SKM-1 (cell line): ENCODE results near the gene UCK2.
A peak's percentile ranks its signal among the peaks of the same experiment; 100 is the strongest.

Experiments
- DNase-seq: peaks from one replicate; lab custom pipeline; 2025; ENCODE audit not compliant: unreplicated experiment; lab: John Stamatoyannopoulos, UW

Gene UCK2

GRCh38 chr1:165899461-165899941 lies 72.1 kb downstream of the UCK2 start:
- DNase-seq: no peak

- DNase-seq: no peak
Observed at GRCh38 chr1:165900576-165901380, 73.4 kb downstream of the UCK2 start.

GRCh38 chr1:165902565-165902964 lies 75.2 kb downstream of the UCK2 start:
- DNase-seq: no peak

GRCh38 chr1:165903672-165904071 lies 76.3 kb downstream of the UCK2 start:
- no peak for DNase-seq

GRCh38 chr1:165904948-165905347 lies 77.5 kb downstream of the UCK2 start:
- no peak for DNase-seq

GRCh38 chr1:165905853-165906252 lies 78.4 kb downstream of the UCK2 start:
- no peak for DNase-seq

- DNase-seq: no peak
Observed at GRCh38 chr1:165907256-165907857, 79.9 kb downstream of the UCK2 start.

- no peak for DNase-seq
Observed at GRCh38 chr1:165910764-165911421, 83.5 kb downstream of the UCK2 start.

GRCh38 chr1:165911609-165912281 lies 84.3 kb downstream of the UCK2 start:
- no peak for DNase-seq

GRCh38 chr1:165912638-165913037 lies 85.2 kb downstream of the UCK2 start:
- DNase-seq: no peak

- peak; percentile 39 for DNase-seq
Observed at GRCh38 chr1:165914136-165914798, 86.9 kb downstream of the UCK2 start.

- no peak for DNase-seq
Observed at GRCh38 chr1:165915480-165915879, 88.1 kb downstream of the UCK2 start.

- DNase-seq: no peak
Observed at GRCh38 chr1:165915932-165916348, 88.5 kb downstream of the UCK2 start.

- DNase-seq: no peak
Observed at GRCh38 chr1:165917166-165917565, 89.8 kb downstream of the UCK2 start.

- DNase-seq: no peak
Observed at GRCh38 chr1:165924117-165924516, 96.7 kb downstream of the UCK2 start.

GRCh38 chr1:165925498-165926079 lies 98.2 kb downstream of the UCK2 start:
- DNase-seq: no peak

GRCh38 chr1:165927169-165927568 lies 99.8 kb downstream of the UCK2 start:
- no peak for DNase-seq

GRCh38 chr1:165928075-165928731 lies 100.8 kb downstream of the UCK2 start:
- DNase-seq: peak; percentile 45

- DNase-seq: no peak
Observed at GRCh38 chr1:165930961-165931360, 103.5 kb downstream of the UCK2 start.
